ENCODE data around the gene HRG.

The HRG gene

DNA sequence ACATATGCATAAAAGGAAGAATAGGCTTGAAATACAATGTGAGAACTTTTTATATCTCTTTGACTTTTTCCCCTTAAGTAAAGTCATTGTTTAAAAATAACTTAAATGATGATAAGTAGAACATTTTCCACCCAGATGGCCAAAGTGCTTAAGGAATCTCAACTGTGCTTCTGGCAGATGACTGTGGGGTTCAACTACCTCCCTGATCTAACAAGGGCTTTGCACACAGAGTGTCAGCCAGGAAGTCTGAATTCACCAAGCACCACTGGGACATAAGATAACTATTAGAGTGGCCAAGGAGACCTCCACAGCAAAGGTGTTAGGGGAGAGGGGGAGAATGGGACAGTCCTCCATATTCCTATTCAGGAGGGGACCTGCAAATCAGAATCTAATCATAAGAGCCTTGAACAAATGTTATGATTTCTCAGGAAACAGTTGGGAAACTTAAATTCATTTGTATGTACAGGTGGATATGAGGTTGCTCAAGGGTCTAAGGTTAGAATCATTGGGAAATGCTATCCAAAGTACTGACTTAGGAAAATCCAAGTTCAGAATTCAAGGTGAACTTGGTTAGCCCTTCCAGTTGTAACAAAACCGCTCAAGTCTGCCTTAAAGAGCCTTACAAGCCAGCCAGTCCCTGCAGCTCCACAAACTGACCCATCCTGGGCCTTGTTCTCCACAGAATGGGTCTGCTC, 25.9 kb upstream of the HRG start, which contains the start of gene FETUB:
Gene FETUB, plus strand, starts transcription at position 622 of the 695 bp plus-strand sequence. Its CDS starts 62 bp downstream, at position 684.
- no peak for DNase-seq

DNA sequence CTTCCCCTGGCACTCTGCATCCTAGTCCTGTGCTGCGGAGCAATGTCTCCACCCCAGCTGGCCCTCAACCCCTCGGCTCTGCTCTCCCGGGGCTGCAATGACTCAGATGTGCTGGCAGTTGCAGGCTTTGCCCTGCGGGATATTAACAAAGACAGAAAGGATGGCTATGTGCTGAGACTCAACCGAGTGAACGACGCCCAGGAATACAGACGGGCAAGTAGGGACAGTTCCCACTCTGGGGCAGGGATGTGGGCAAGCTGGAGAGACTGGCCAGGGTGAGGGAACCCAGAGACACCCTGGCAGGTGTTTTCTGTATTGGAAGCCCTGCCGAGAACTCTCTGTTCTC, 25.4 kb upstream of the HRG start:
- no peak for DNase-seq

DNA sequence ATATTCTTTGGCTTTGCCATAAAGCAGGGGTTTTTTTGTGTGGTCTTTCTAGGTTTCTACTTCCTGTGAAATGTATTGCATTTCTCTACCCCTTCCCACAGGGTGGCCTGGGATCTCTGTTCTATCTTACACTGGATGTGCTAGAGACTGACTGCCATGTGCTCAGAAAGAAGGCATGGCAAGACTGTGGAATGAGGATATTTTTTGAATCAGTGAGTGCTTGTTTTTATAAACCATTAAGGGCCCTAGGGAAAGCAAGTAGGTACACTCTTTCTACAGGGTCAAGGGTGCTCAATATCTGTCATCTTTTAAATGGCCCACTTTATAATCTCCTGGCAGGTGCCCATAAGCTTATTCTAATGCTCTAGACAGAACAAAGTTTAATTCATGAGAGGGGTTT, 24.9 kb upstream of the HRG start:
- DNase-seq, result no peak

DNA sequence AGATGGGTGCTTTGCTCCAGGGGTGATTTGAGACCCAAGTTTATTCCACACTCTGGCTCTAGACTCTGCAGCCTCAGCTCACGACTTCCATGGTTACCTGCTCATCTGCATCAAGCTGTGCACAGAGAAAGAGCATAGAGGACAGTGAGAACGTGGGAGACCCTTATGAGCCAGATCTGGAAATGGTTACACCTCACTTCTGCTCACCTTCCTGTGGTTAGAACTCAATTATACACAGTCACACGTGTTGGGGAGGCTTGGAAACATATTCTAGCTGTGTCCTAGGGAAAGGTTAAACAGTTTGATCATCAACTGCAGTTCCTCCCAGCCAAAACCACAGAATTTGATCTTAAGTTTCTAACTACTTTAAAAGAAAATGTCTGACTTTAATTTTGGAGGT, 23.8 kb upstream of the HRG start:
- no peak for DNase-seq

DNA sequence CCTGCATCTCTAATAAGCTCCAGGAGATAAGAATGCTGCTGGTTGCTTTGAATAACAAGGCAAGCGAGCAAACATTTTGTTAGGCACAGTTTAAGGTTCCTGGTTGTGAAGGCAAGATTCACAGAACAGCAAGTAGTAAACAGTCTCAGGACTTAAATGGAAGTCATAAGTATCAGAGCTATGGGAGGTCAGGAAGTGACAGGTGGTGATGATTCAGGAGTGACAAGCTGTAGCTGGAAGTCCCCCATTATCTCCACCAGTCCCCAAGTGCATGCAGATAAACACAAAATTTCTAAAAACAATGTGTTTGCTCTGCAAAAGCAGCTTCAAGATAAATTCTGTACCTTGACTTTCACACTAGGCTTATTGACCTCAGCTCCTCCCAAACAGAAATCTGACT, 22.3 kb upstream of the HRG start:
- DNase-seq, result peak; percentile 33

DNA sequence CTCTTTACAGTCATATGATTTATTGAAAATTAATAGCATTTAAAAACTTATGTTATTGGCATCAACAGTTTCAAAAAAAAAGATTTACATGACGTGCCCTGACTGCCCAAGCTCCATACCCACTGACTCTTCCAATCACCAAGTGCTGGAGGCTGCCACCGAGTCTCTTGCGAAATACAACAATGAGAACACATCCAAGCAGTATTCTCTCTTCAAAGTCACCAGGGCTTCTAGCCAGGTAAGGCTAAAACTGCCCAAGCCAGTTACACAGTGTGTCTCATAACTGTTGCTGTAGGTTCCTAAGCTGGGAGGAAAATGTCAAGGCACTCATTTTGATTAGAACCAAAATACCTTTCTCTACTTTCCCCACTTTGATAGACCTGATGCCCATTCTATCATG, 21.1 kb upstream of the HRG start:
- no peak for DNase-seq

DNA sequence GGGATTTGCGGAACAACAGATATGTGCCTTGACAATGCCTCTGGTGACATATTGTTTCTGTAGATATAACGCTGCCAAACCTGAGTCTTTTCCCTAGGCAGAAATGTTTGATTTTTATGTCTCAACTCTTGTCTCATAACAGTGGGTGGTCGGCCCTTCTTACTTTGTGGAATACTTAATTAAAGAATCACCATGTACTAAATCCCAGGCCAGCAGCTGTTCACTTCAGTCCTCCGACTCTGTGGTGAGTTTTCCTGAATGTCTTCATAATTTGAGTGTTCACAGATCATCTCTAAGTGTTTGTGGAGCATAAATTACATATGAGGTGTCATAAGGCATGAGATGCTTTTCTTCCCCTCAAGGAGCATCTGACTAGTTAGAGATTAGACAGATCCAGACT, 19.7 kb upstream of the HRG start:
- DNase-seq, result no peak

DNA sequence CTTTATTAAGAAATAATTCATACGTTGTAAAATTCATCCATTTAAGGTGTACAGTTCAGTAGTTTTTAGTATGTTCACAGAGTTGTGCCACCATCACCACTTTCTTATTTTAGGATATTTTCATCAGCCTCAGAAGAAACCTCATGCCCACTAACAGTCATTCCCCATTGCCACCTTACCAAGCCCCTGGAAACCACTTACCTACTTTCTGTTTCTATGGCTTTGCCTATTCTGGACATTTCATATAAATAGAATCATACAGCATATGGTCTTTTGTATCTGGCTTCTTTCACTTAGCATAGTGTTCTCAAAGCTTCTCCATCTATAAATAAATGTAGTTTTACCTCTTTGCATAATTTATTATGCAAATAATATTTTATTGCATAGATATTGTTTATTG, 19.0 kb upstream of the HRG start:
- DNase-seq, result no peak

DNA sequence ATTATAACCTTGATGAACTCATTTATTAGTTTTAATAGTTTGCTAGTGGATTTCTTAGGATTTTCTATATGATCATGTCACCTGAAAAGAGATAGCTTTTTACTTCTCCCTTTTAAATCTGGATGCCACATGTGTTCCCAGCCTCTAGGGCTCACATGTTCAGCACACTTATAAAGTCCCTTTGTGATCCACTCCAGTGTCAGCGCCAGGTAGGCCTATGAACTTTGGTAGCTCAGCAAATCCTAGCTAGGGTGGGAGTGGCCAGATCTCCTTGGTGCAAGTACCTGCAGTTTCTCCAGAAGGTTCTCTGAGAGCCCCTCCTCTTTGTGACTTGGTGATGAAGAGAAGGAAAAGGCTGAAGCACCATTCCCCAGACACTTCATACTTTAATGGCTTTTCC, 17.0 kb upstream of the HRG start:
- no peak for DNase-seq

DNA sequence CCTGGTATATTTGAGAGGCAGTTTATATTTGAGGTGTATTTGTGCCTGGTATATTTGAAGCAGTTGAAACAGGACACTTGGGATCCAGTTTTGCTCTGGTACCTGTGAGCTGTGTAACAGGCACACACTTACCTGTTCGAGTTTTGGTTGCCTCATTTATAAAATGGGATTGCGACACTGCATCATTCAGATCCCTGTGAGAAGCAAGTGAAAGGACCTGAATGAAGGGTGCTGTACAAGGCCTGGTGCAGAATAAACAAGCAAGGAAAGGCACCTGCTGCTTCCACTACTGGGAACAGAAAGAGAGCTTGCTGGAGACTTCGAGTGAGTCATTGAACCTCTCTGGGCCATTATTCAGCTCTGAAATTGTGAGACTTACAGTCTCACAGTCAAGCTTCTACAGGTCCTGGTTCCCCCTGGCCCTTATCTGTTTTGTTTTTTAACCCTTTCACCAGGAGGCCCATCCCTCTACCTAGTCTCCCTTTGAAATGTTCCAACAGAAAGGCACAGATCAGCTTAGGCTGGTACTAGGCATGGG, 14.1 kb upstream of the HRG start:
- DNase-seq, result no peak

DNA sequence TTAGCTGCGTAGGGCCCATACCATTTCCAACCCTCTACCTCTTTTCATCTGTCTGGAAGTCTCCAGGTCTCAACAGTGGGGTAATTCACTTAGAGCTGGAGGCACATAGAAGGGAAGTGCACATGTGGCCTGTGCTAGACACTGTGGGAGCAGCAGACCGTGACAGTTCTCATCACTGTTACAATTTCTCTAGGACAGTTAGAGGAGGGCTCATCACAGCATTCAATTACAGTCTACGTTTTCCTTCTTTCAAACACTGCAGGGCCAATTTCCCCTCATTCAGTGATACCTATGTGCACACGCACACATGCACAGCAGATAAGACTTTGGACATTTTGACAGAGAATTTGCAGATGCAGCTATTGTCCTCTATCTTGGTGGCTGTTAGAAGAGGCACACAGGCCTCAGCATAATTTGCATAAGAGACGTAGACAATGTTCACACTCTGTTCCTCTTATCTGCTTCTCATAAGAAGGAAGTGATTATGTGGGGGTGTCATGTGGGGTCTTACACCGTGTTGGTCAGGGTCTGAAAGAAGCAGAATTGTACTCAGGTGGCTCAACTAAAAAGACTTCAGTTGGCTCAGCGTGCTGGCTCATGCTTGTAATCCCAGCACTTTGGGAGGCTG, 12.6 kb upstream of the HRG start:
- DNase-seq, result no peak

DNA sequence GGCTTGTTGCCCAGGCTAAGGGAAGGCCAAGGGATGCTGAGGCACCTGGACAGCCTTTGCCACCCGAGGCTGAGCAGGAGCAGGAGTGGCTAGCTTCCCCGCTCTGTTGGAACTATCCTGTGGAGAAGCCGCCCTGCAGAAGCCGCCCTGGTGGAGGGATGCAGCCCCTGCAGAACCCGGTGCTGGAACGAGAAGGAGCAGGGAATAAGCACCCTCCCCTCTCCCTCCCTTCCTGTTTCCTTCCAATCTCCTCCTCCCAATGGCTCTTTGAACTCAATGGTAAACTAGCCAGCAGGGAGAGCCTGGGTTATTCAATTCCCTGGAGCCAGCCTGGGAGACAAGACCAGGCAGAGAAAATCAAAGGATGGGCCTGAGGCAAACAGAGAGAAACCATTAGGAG, 11.8 kb upstream of the HRG start:
- DNase-seq, result no peak

DNA sequence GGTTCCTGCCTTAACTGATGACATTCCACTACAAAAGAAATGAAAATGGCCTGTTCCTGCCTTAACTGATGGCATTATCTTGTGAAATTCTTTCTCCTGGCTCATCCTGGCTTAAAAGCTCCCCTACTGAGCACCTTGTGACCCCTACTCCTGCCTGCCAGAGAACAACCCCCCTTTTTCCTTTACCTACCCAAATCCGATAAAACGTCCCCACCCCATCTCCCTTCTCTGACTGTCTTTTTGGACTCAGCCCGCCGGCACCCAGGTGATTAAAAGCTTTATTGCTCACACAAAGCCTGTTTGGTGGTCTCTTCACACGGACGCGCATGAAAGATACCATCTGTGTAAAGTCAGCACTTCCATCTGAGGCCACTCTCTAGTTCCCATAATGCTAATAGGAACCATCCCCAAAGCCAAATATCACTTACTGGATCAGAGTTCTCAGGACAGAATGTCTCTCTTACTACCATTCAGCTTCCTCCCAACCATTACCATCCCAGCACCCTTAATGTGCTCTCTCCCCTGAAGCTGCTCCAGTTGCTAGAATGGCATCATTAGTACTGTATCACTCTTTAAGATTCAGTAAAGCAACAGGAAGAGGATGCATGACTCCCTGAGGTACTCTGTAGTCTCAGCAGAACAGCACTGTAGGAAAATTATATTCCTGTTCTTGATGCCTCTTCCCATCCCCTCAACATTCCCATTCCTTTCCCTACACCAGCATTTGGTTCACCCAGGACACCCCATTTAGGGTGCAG, 2.3 kb upstream of the HRG start:
- DNase-seq, result no peak

DNA sequence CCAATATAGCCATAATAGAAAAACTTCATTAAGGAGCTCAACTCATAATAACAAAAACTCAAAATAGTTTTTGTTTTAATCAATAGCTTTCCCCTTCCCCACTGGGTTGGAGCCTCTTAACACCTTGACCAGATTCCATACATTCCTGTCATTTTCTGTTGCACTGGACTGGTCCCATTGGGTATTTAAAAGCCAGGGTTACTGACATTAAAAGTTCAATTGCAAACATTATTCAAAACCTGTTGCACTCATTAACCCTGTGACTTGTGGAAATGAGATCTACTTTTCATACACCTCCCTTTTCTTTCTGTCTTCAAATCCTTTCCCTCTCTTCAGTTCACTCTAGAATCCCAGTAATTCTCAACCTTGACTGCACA, 1.7 kb upstream of the HRG start:
- no peak for DNase-seq

DNA sequence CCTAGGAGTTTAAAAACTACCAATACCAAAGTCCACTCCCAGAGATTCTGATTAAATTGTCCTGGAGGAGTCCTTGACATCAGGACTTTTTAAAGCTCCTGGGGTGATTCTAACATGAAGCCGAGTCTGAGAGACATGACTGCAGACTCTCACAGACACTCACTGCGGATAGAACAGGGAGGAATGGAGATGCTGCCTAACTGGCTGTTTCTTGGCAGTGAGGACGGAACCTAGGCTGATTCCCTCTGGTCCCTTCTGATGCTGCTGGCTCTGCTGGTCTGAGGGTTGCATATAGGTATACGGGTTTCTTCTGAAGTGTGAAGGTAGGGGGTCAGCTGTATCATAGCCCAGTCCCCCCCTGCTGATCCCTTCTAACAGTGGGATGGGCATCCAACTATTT, 1.3 kb upstream of the HRG start:
- no peak for DNase-seq

DNA sequence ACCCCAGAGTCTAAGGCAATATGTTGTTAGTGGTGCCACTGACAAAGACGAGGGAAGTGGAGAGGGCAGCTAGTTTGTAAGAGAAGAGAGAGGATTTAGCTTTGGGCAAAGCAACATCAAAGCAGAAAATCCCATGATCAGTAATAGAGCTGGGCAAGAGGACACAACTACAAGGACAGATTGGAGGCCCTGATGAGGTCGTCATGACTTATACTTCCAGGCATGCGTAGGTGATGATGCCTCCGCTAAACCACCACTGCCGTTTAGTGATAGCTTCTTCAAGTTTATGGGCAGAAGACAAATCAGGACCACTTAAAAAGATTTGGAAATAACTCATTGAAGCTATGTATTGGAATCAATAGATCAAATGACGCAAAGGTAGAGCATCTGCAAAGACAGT, 2.6 kb downstream of the HRG start:
- DNase-seq, result no peak

DNA sequence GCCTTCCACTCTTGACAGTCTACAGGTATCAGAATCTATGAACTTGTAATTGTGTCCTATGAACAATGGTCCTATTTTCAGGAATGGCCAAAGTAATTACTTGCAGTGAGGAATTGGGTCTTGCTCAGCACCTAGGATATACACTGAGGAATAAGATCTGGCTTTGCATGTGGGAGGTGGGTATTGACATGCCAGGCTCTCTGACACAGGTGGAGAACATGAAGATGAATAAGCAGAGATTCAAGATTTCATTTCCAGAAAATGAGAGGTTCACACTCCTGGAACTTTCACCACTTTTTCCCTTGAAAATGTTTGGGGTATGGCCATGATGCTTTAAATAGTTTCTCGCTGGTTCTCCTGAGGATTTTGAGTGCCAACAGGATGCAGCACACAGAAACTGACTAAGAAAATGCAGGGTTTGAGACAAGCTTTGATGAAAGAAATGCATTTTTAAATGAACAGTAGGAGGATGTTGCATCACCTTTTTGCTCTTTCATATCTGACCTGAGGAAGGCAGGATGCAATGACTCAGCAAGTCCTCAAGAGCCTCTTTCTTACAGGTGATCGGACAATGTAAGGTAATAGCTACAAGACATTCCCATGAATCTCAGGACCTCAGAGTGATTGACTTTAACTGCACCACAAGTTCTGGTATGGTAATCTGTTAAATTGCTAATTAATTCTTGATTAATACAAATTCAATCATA, 3.7 kb downstream of the HRG start:
- peak; percentile 66 for DNase-seq

DNA sequence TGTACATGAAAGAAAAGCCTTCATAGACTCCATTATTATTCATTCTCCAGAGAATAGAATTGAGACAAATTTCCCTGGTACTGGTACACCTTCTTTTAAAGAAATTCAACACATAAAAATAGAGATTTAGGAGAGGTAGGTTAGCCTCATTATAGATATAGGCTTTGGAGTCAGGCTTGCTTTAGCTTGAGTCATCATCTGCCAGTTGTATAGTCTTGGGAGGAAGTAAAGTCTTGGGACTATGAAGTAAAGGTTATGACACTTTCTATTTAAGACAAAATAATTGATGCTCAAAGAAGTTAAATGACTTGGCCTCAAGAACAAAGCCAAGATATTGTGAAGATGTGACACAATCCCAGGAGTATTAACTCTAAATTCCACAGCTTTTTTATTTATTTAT, 4.3 kb downstream of the HRG start:
- no peak for DNase-seq

DNA sequence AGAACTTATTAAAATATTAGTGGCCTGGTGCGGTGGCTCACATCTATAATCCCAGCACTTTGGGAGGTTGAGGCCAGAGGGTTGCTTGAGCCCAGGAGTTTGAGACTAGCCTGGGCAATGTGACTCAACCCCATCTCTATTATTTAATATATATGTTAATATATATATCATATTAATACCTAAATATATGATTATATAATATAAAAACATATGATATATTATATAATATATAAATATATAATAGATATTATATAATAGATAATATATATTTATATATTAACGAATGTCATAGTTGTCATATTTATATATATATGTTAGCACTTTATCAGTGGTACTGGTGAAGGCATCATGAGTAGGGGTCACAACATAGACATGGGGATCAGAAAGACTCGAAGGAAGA, 5.2 kb downstream of the HRG start:
- no peak for DNase-seq

DNA sequence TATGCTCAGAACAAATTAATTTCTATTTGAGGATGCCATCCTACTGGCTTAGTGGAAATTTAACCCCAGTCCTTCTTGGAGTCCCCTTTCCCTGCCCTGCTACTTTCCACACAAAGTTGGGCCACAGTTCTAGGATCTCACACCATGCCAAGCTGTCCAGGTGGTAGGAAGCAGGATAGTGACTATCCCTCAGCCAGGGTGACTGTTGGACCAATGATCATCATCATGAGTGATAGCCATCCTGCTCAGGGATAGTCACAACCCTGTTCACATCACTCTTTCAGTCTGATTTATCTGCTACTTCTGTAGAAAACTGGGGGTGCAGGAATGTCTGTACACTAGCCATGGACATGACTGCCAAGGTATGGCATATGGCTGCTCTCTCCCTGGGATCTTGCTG, 12.8 kb downstream of the HRG start:
- no peak for DNase-seq

DNA sequence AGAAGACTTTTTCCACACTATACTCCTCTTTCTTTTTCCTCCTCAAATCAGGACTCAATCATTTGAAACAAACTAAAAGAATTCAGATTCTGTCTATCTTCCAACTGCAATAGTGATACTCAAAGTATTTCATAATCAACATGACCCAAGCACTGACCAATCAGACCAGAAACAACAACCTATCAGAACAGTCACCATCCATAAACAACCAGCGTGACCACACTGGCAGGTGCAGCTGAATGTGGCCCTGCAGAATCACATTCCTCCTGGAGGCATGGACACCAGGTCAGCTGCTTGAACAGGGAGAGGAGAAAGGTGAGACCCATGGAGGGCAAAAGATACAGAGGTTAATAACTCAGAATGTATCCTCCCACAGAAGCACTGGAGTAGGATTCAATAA, 13.3 kb downstream of the HRG start:
- no peak for DNase-seq

DNA sequence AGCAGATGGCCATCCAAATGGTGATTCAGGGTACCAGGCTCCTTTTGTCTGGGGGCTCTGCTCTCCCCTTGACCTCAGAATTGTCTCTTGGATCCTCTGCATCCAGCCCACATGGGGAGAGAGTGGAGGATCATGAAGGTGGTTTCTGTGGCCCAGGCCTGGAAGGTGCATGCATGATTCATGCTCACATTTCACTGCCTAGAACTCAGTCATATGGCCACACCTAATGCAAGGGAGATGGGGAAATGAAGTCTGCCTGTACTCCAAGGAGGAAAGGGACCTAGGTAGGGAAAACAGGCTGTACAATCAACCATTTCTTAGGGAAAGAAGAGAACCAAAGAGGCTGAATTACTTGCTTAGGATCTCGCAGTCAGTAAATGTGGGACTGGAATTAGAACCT, 15.1 kb downstream of the HRG start:
- DNase-seq, result no peak

DNA sequence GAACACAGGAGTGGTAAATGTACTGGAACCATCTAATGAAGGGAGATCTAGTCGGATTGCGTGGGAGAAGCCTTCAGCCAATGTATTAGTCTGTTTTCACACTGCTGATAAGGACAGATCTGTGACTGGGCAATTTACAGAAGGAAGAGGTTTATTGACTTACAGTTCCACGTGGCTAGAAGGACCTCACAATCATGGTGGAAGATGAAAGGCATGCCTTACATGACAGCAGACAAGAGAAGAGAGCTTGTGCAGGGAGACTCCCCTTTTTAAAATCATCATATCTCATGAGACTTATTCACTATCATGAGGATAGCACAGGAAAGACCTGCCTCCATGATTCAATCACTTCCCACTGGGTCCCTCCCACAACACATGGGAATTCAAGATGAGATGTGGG, 17.0 kb downstream of the HRG start:
- DNase-seq, result no peak

DNA sequence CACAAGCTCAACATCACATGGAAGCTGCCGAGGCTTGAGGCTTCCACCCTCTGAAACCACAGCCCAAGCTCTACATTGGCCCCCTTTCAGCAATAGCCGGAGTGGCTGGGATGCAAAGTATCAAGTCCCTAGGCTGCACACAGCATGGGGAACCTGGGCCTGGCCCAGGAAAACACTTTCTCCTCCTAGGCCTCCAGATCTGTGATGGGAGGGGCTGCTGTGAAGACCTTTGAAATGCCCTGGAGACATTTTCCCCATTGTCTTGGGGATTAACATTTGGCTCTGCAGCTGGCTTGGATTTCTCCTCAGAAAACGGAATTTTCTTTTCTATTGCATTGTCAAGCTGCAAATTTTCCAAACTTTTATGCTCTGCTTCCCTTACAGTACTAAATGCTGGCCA, 18.2 kb downstream of the HRG start:
- no peak for DNase-seq

Data from activated CD4-positive, alpha-beta T cell treated with anti-CD3 and anti-CD28 coated beads, Interleukin-2, amount 50 U/mL, for 16 hours (primary cell).